ENCODE results near the gene BMP2K. TPM values are rescaled to one million over a fixed set of nuclear protein-coding genes. Genes with fewer than 3 reads are reported as not detected.

The BMP2K gene
- total and polyA plus RNA-seq, 3 experiments from 2014 or later = 1.6 to 20.7 (median 20.1) TPM

DNA sequence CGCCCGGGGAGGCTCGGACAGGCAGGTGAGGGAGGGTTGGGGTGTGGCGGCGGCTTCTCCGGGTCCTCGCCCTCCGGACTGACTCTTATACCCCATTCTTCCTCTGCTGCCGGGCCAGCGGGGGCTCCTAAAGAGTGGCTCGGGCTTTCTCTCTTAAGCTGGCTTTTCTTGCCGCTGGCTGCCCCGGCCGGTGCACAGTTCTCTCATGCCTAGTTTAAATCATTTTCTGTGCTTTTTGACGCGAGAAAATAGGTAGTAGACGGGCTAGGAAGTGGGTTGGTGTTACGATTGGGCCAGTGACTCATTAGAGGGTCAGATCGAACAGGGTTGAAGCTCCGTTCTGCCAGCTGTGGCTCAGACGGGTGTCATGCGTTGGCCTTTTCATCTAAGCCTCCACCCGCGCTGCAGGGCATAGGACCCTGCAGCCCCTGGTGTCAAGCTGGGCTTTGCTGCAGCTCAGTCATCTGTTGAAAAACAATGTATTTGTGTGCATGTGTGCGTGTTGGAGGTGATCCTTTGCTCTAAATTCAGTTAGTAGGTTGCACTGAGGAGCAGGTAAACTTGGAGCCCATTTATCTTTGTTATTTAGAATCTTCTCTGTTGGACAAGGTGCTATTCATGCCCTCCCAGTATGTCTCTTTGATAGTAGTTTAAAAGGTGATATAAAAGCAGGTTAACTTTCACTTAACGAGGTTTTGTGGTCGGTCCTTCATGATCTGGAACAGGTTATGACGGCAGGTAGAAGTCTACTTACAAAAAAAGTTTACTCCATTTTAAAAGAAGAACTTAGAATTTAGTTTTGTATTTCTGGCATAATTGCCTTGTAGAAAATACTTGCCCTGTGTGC lies 802 bp downstream of the BMP2K start:
- Mint-ChIP-seq H3K9me3 (no peaks in the 10 kb centered on the region), H3K36me3 (peaks cover 0 to 8% (median 0%) of the 10 kb centered on the region in 3 donors), H3K27me3 (peaks cover 0 to 3% of the 10 kb centered on the region in 2 donors), H3K4me3 (peak overlapping the region; percentile 88 to 97 (median 94)), H3K4me1 (peaks cover 17 to 24% (median 19%) of the 10 kb centered on the region in 3 donors), H3K27ac (peak overlapping the region; percentile 81 to 97 (median 94))
- H3K4me3 ChIP-seq (ENCODE audit: low read length) = peak overlapping the region; percentile 76
- peaks cover 30% of the 10 kb centered on the region for H3K4me1 ChIP-seq (ENCODE audit: insufficient read depth, low read length)
- no peaks in the 10 kb centered on the region for H3K9me3 ChIP-seq (ENCODE audit: low read length)
- peak overlapping the region; percentile 73 for H3K27ac ChIP-seq (ENCODE audit: low read depth, low read length)
- POLR2A ChIA-PET = interaction anchor here (0.8 kb wide), 1 partner anchor 162 kb away, joined by 3 read pairs; the partner anchor contains the start of gene PAQR3
- H3K27me3 ChIP-seq (ENCODE audit: insufficient read depth, low read length, poor library complexity, severe bottlenecking) = no peaks in the 10 kb centered on the region
- H3K36me3 ChIP-seq (ENCODE audit: insufficient read depth, low read length) = no peaks in the 10 kb centered on the region
- DNase-seq = peak; percentile 13 to 74 (median 36)
- CTCF ChIA-PET = interaction anchor here (1.2 to 1.3 kb wide), 2 partner anchors 87 to 161 kb away, joined by 3 to 4 read pairs; no protein-coding TSS in a partner anchor

GRCh38 chr4:78777576-78777940 lies 1.4 kb downstream of the BMP2K start:
- Histone ChIP-seq H3K27ac (ENCODE audit: low read depth, low read length) (peak overlapping the region; percentile 73), H3K4me3 (ENCODE audit: low read length) (peak overlapping the region; percentile 76), H3K36me3 (ENCODE audit: insufficient read depth, low read length) (no peaks in the 10 kb centered on the region), H3K9me3 (ENCODE audit: low read length) (no peaks in the 10 kb centered on the region), H3K27me3 (ENCODE audit: insufficient read depth, low read length, poor library complexity, severe bottlenecking) (no peaks in the 10 kb centered on the region), H3K4me1 (ENCODE audit: insufficient read depth, low read length) (peaks cover 30% of the 10 kb centered on the region)
- H3K27ac Mint-ChIP-seq = peak overlapping the region in 3 of 8 donors; percentile 89 to 96 (median 95)
- H3K9me3 Mint-ChIP-seq = no peaks in the 10 kb centered on the region
- ChIA-PET POLR2A (no interaction called here), CTCF (no interaction called here)
- peak overlapping the region in 6 of 7 donors; percentile 88 to 97 (median 94) for H3K4me3 Mint-ChIP-seq
- peaks cover 17 to 24% (median 19%) of the 10 kb centered on the region in 3 donors for H3K4me1 Mint-ChIP-seq
- peak in 1 of 5 donors; percentile 69 for DNase-seq
- H3K36me3 Mint-ChIP-seq = peaks cover 0 to 8% (median 0%) of the 10 kb centered on the region in 3 donors
- H3K27me3 Mint-ChIP-seq = peaks cover 0 to 3% of the 10 kb centered on the region in 2 donors

DNA sequence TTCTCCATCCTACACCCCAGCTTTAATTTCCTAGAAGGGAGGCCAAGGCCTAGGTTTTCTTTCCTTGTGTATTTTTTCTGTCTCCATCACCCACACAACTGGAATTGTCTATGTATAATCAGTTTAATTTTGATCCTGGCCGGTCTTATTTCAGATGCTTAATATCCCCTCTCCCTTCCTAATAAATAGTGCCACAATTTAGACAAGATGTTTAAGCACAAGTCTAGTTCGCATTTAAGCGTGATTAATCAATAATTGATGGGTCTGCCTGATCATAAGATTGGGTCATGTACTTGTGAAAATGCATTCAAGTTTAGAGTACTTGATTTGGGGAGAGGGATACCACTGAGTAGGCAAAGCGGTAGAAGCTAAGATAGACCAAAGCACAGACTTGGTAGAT lies 2.4 kb downstream of the BMP2K start:
- ChIA-PET CTCF (no interaction called here), POLR2A (no interaction called here)
- Mint-ChIP-seq H3K4me1 (peaks cover 17 to 24% (median 19%) of the 10 kb centered on the region in 3 donors), H3K9me3 (no peaks in the 10 kb centered on the region), H3K27ac (no peak overlapping the region), H3K4me3 (no peak overlapping the region), H3K27me3 (peaks cover 0 to 3% of the 10 kb centered on the region in 2 donors), H3K36me3 (peaks cover 0 to 8% (median 0%) of the 10 kb centered on the region in 3 donors)
- no peaks in the 10 kb centered on the region for H3K27me3 ChIP-seq (ENCODE audit: insufficient read depth, low read length, poor library complexity, severe bottlenecking)
- no peaks in the 10 kb centered on the region for H3K36me3 ChIP-seq (ENCODE audit: insufficient read depth, low read length)
- peak overlapping the region; percentile 73 for H3K27ac ChIP-seq (ENCODE audit: low read depth, low read length)
- H3K4me3 ChIP-seq (ENCODE audit: low read length) = no peak overlapping the region
- no peak for DNase-seq
- peaks cover 30% of the 10 kb centered on the region for H3K4me1 ChIP-seq (ENCODE audit: insufficient read depth, low read length)
- no peaks in the 10 kb centered on the region for H3K9me3 ChIP-seq (ENCODE audit: low read length)

DNA sequence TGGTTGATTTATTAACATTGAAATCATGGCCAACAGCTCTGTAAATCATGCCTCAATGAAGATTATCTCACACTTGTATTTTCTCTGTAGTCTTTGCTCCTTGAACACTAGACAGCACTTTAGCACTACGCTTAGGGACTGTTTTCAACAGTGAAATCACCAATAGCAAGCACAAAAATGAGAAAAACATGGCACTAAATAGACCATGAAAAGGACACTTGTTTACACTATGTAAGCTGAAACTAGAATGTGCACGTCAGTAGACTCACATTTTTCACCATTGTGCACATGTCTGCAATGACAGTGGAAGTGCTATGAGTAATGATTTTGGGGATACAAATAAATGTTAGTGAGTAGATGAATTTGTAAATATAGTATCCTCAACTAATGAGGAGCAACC lies 3.1 kb downstream of the BMP2K start:
- Mint-ChIP-seq H3K27me3 (peaks cover 0 to 3% of the 10 kb centered on the region in 2 donors), H3K36me3 (peaks cover 0 to 8% (median 0%) of the 10 kb centered on the region in 3 donors), H3K27ac (no peak overlapping the region), H3K4me1 (peaks cover 19 to 24% (median 19%) of the 10 kb centered on the region in 3 donors), H3K4me3 (no peak overlapping the region), H3K9me3 (no peaks in the 10 kb centered on the region)
- Histone ChIP-seq H3K27ac (ENCODE audit: low read depth, low read length) (peak overlapping the region; percentile 73), H3K36me3 (ENCODE audit: insufficient read depth, low read length) (no peaks in the 10 kb centered on the region), H3K4me3 (ENCODE audit: low read length) (no peak overlapping the region), H3K27me3 (ENCODE audit: insufficient read depth, low read length, poor library complexity, severe bottlenecking) (no peaks in the 10 kb centered on the region), H3K9me3 (ENCODE audit: low read length) (no peaks in the 10 kb centered on the region), H3K4me1 (ENCODE audit: insufficient read depth, low read length) (peaks cover 30% of the 10 kb centered on the region)
- no peak for DNase-seq
- CTCF ChIA-PET = no interaction called here
- POLR2A ChIA-PET = no interaction called here

- H3K4me1 Mint-ChIP-seq = peaks cover 15 to 17% (median 16%) of the 10 kb centered on the region in 3 donors
- peaks cover 0 to 3% of the 10 kb centered on the region in 2 donors for H3K27me3 Mint-ChIP-seq
- H3K27ac ChIP-seq (ENCODE audit: low read depth, low read length) = no peak overlapping the region
- CTCF ChIA-PET = no interaction called here
- no peak for DNase-seq
- H3K36me3 ChIP-seq (ENCODE audit: insufficient read depth, low read length) = no peaks in the 10 kb centered on the region
- peaks cover 0 to 8% (median 0%) of the 10 kb centered on the region in 3 donors for H3K36me3 Mint-ChIP-seq
- no peaks in the 10 kb centered on the region for H3K27me3 ChIP-seq (ENCODE audit: insufficient read depth, low read length, poor library complexity, severe bottlenecking)
- no peak overlapping the region for H3K27ac Mint-ChIP-seq
- H3K4me3 Mint-ChIP-seq = no peak overlapping the region
- H3K9me3 Mint-ChIP-seq = no peaks in the 10 kb centered on the region
- no peaks in the 10 kb centered on the region for H3K9me3 ChIP-seq (ENCODE audit: low read length)
- H3K4me3 ChIP-seq (ENCODE audit: low read length) = no peak overlapping the region
- POLR2A ChIA-PET = no interaction called here
- H3K4me1 ChIP-seq (ENCODE audit: insufficient read depth, low read length) = peaks cover 25% of the 10 kb centered on the region
Measured at GRCh38 chr4:78780093-78780492, 3.9 kb downstream of the BMP2K start.

DNA sequence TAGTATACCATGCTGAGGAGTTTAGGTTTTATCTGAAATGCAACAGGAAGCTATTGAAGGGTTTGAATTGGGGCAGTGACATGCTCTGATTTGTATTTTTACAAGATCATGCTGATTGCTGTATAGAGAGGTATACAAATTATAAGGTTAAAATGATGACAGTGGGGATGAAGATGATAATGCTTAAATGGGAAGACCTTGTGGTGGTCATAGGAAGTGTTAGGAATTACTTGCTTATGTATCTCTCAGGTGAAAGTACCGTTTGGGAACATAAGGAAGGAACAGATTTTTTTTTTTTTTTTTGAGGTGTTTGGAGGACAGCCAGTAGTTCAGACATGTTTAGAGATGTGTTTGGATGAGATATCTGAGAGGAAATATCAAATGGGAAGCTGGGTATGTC lies 5.0 kb downstream of the BMP2K start:
- H3K4me3 Mint-ChIP-seq = no peak overlapping the region
- Histone ChIP-seq H3K4me1 (ENCODE audit: insufficient read depth, low read length) (peaks cover 23% of the 10 kb centered on the region), H3K9me3 (ENCODE audit: low read length) (no peaks in the 10 kb centered on the region), H3K36me3 (ENCODE audit: insufficient read depth, low read length) (no peaks in the 10 kb centered on the region), H3K4me3 (ENCODE audit: low read length) (no peak overlapping the region), H3K27me3 (ENCODE audit: insufficient read depth, low read length, poor library complexity, severe bottlenecking) (no peaks in the 10 kb centered on the region), H3K27ac (ENCODE audit: low read depth, low read length) (no peak overlapping the region)
- no peaks in the 10 kb centered on the region for H3K9me3 Mint-ChIP-seq
- H3K27ac Mint-ChIP-seq = no peak overlapping the region
- peaks cover 0 to 4% (median 0%) of the 10 kb centered on the region in 3 donors for H3K36me3 Mint-ChIP-seq
- no peak for DNase-seq
- CTCF ChIA-PET = interaction anchor here (0.7 kb wide), 1 partner anchor 1637 kb away, joined by 3 read pairs; no protein-coding TSS in a partner anchor
- POLR2A ChIA-PET = no interaction called here
- peaks cover 13 to 16% (median 14%) of the 10 kb centered on the region in 3 donors for H3K4me1 Mint-ChIP-seq
- H3K27me3 Mint-ChIP-seq = peaks cover 0 to 2% of the 10 kb centered on the region in 2 donors

DNA sequence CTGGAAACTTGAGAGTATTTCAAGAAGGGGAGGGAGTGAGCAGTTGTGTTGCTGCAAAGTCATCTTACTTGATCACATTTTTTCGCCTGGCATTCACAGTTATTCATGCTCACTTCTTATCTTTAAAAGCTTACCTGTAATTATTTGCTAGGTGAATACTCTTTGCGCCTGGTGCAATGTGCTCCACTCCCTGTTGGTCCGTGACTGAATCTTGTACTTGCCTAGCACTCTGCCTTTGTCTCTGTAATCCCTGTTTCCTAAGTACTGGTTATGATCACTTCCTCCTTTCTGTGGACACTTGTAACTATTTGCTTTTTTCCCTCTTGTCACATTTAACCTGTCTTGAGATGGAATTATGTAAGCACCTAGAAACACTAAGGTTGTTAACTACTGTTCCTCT lies 5.8 kb downstream of the BMP2K start:
- CTCF ChIA-PET = interaction anchor here (0.7 kb wide), 1 partner anchor 1638 kb away, joined by 3 read pairs; no protein-coding TSS in a partner anchor
- Mint-ChIP-seq H3K27ac (no peak overlapping the region), H3K4me1 (peaks cover 10 to 14% (median 11%) of the 10 kb centered on the region in 3 donors), H3K4me3 (no peak overlapping the region), H3K36me3 (peaks cover 0 to under 1% (median 0%) of the 10 kb centered on the region in 3 donors), H3K9me3 (no peaks in the 10 kb centered on the region), H3K27me3 (no peaks in the 10 kb centered on the region)
- Histone ChIP-seq H3K36me3 (ENCODE audit: insufficient read depth, low read length) (no peaks in the 10 kb centered on the region), H3K27ac (ENCODE audit: low read depth, low read length) (no peak overlapping the region), H3K27me3 (ENCODE audit: insufficient read depth, low read length, poor library complexity, severe bottlenecking) (no peaks in the 10 kb centered on the region), H3K4me1 (ENCODE audit: insufficient read depth, low read length) (peaks cover 22% of the 10 kb centered on the region), H3K4me3 (ENCODE audit: low read length) (no peak overlapping the region), H3K9me3 (ENCODE audit: low read length) (no peaks in the 10 kb centered on the region)
- no peak for DNase-seq
- POLR2A ChIA-PET = no interaction called here

GRCh38 chr4:78784236-78784865 lies 8.2 kb downstream of the BMP2K start:
- ChIA-PET CTCF (no interaction called here), POLR2A (no interaction called here)
- Mint-ChIP-seq H3K4me3 (no peak overlapping the region), H3K9me3 (no peaks in the 10 kb centered on the region), H3K27me3 (no peaks in the 10 kb centered on the region), H3K36me3 (no peaks in the 10 kb centered on the region), H3K4me1 (peaks cover 0 to 7% (median 4%) of the 10 kb centered on the region in 3 donors), H3K27ac (no peak overlapping the region)
- H3K27ac ChIP-seq (ENCODE audit: low read depth, low read length) = no peak overlapping the region
- no peaks in the 10 kb centered on the region for H3K9me3 ChIP-seq (ENCODE audit: low read length)
- H3K4me3 ChIP-seq (ENCODE audit: low read length) = no peak overlapping the region
- no peaks in the 10 kb centered on the region for H3K27me3 ChIP-seq (ENCODE audit: insufficient read depth, low read length, poor library complexity, severe bottlenecking)
- peaks cover 3% of the 10 kb centered on the region for H3K4me1 ChIP-seq (ENCODE audit: insufficient read depth, low read length)
- H3K36me3 ChIP-seq (ENCODE audit: insufficient read depth, low read length) = no peaks in the 10 kb centered on the region
- DNase-seq = no peak

Measured in CD8-positive, alpha-beta memory T cell (primary cell).